SK-N-SH (cell line): ENCODE measurements around the gene ASTL. TPM values are rescaled to one million over a fixed set of nuclear protein-coding genes. Genes with fewer than 3 reads are reported as not detected.

ENCODE experiments used
- CTCF ChIA-PET: fragments of 300-600, 350-600 bp; formaldehyde crosslinking; extraction: SDS; loops from one replicate; lab custom pipeline; 2021; lab: Yijun Ruan, JAX
- POLR2A ChIA-PET: fragments of 350-600 bp; sonication (Branson Sonifier 250); formaldehyde crosslinking; extraction: SDS; loops from one replicate; lab custom pipeline; 2020; ENCODE audit warnings: antibody characterized with exemption, inconsistent platforms; lab: Yijun Ruan, JAX
- DNase-seq: peaks from one replicate; pipeline ENCODE4 v3.0.0; 2012
- H2AFZ ChIP-seq: fragments of 200-600 bp; sonication (generic); 2 replicates; pipeline ENCODE4 v1.8.1; 2016; ENCODE audit warnings: antibody characterized with exemption, mild to moderate bottlenecking, low read depth
- H3F3A ChIP-seq: fragments of 200-600 bp; sonication (generic); replicated peaks from 2 replicates; pipeline ENCODE3; 2016; ENCODE audit warnings: antibody characterized with exemption, mild to moderate bottlenecking; ENCODE audit not compliant: insufficient read depth
- H3K27ac ChIP-seq, 2 experiments: fragments of 200-500 bp in 1 of 2; fragments of 200-600 bp in 1 of 2; sonication (Bioruptor generic) in 1 of 2; sonication (generic), shearing (Covaris generic) in 1 of 2; 2 replicates each; pipeline versions ENCODE4 v1.5.1 to v1.6.1; 2014 to 2016; ENCODE audit warnings: low read depth in 2 of 2, inconsistent platforms in 1 of 2, low read length in 1 of 2, mild to moderate bottlenecking in 1 of 2, mixed read lengths in 1 of 2
- H3K27me3 ChIP-seq: fragments of 200-600 bp; sonication (generic), shearing (Covaris generic); 2 replicates; pipeline ENCODE4 v1.6.1; 2016; ENCODE audit warnings: mixed run types; ENCODE audit not compliant: insufficient read depth
- H3K36me3 ChIP-seq, 2 experiments: fragments of 200-500 bp in 1 of 2; fragments of 200-600 bp in 1 of 2; sonication (Bioruptor generic) in 1 of 2; sonication (generic) in 1 of 2; replicated peaks in 1 of 2; 2 replicates each; pipeline versions ENCODE3 to v1.5.1; 2014 to 2016; ENCODE audit warnings: low read length in 1 of 2, mild to moderate bottlenecking in 1 of 2; ENCODE audit not compliant: insufficient read depth in 2 of 2, control insufficient read depth in 1 of 2
- H3K4me1 ChIP-seq, 2 experiments: fragments of 200-500 bp in 1 of 2; fragments of 200-600 bp in 1 of 2; sonication (Bioruptor generic) in 1 of 2; sonication (generic), shearing (Covaris generic) in 1 of 2; 2 replicates each; pipeline versions ENCODE4 v1.5.1 to v1.6.1; 2014 to 2016; ENCODE audit warnings: low read depth in 1 of 2, low read length in 1 of 2, mixed run types in 1 of 2; ENCODE audit not compliant: insufficient read depth in 2 of 2, control insufficient read depth in 1 of 2
- H3K4me2 ChIP-seq: fragments of 200-600 bp; sonication (generic), shearing (Covaris generic); 2 replicates; pipeline ENCODE4 v1.6.1; 2017; ENCODE audit warnings: mixed run types
- H3K4me3 ChIP-seq, 2 experiments: fragments of 200-500 bp in 1 of 2; fragments of 200-600 bp in 1 of 2; sonication (Bioruptor generic) in 1 of 2; sonication (generic), shearing (Covaris generic) in 1 of 2; 2 replicates each; pipeline versions ENCODE4 v1.5.1 to v1.8.1; 2014 to 2016; ENCODE audit warnings: low read depth in 2 of 2, inconsistent platforms in 1 of 2, low read length in 1 of 2, mild to moderate bottlenecking in 1 of 2, mixed read lengths in 1 of 2, moderate library complexity in 1 of 2
- H3K79me2 ChIP-seq: fragments of 200-600 bp; sonication (generic); 2 replicates; pipeline ENCODE4 v1.8.1; 2017; ENCODE audit warnings: mild to moderate bottlenecking; ENCODE audit not compliant: insufficient read depth
- H3K9ac ChIP-seq: fragments of 200-600 bp; sonication (generic); 2 replicates; pipeline ENCODE4 v1.6.1; 2017; ENCODE audit warnings: mixed run types
- H3K9me2 ChIP-seq: fragments of 200-600 bp; sonication (generic); 2 replicates; pipeline ENCODE4 v1.6.1; 2017; ENCODE audit warnings: mixed run types
- H3K9me3 ChIP-seq: fragments of 200-600 bp; sonication (generic); 2 replicates; pipeline ENCODE4 v1.6.1; 2017; ENCODE audit warnings: mixed run types, mild to moderate bottlenecking, moderate library complexity
- H4K20me1 ChIP-seq: fragments of 200-600 bp; sonication (generic); 2 replicates; pipeline ENCODE4 v1.6.1; 2017; ENCODE audit warnings: mild to moderate bottlenecking, mixed run types; ENCODE audit not compliant: insufficient read depth
- CTCF ChIP-seq: fragments of 200-600 bp; sonication (generic); IDR thresholded peaks from 2 replicates; pipeline ENCODE4 v1.6.1; 2017; ENCODE audit warnings: antibody characterized with exemption, mild to moderate bottlenecking, moderate library complexity
- ELF1 ChIP-seq: IDR thresholded peaks from 2 replicates; pipeline ENCODE4 v1.4.0; 2012
- EP300 ChIP-seq, 2 experiments: IDR thresholded peaks; 2 replicates each; pipeline versions ENCODE4 v1.4.0 to v1.6.1; 2012; ENCODE audit warnings: borderline replicate concordance in 1 of 2, low read depth in 1 of 2, low read length in 1 of 2
- EZH2phosphoT487 ChIP-seq: fragments of 200-600 bp; sonication (generic); IDR thresholded peaks from 2 replicates; pipeline ENCODE4 v1.6.1; 2017; ENCODE audit warnings: low read depth, mixed run types, mild to moderate bottlenecking, antibody characterized with exemption, moderate library complexity, borderline replicate concordance
- FOXJ3 ChIP-seq: sonication (generic); formaldehyde crosslinking; IDR thresholded peaks from 2 replicates; pipeline ENCODE4 v1.5.1; 2020; ENCODE audit warnings: mild to moderate bottlenecking, missing genetic modification reagents
- GABPA ChIP-seq: IDR thresholded peaks from 2 replicates; pipeline ENCODE4 v1.4.0; 2012; ENCODE audit warnings: low read depth, mild to moderate bottlenecking
- GATA2 ChIP-seq: sonication (generic); formaldehyde crosslinking; IDR thresholded peaks from 2 replicates; pipeline ENCODE4 v1.5.0; 2020; ENCODE audit warnings: mild to moderate bottlenecking, missing genetic modification reagents
- MAX ChIP-seq: IDR thresholded peaks from 2 replicates; pipeline ENCODE4 v1.4.0; 2012; ENCODE audit warnings: low read depth
- MEF2A ChIP-seq: IDR thresholded peaks from 2 replicates; pipeline ENCODE4 v1.4.0; 2012; ENCODE audit warnings: low read depth, borderline replicate concordance
- MXI1 ChIP-seq: IDR thresholded peaks from 2 replicates; pipeline ENCODE4 v1.6.1; 2012; ENCODE audit warnings: mild to moderate bottlenecking, low read depth, low read length, improper control_type of control experiment
- NFIC ChIP-seq: IDR thresholded peaks from 2 replicates; pipeline ENCODE4 v1.4.0; 2012; ENCODE audit warnings: borderline replicate concordance
- PBX3 ChIP-seq: IDR thresholded peaks from 2 replicates; pipeline ENCODE4; 2012
- RFX5 ChIP-seq: IDR thresholded peaks from 2 replicates; pipeline ENCODE4 v1.6.1; 2012; ENCODE audit warnings: mild to moderate bottlenecking, improper control_type of control experiment, low read length
- SIN3A ChIP-seq: IDR thresholded peaks from 2 replicates; pipeline ENCODE4 v1.6.1; 2012; ENCODE audit warnings: low read depth, mild to moderate bottlenecking, low read length, moderate library complexity, borderline replicate concordance
- TCF12 ChIP-seq: IDR thresholded peaks from 2 replicates; pipeline ENCODE4 v1.4.0; 2012
- TEAD4 ChIP-seq: IDR thresholded peaks from 2 replicates; pipeline ENCODE4 v1.4.0; 2012; ENCODE audit warnings: mild to moderate bottlenecking, borderline replicate concordance; ENCODE audit not compliant: insufficient read depth
- USF2 ChIP-seq: fragments of 150-350 bp; IDR thresholded peaks from 2 replicates; pipeline ENCODE4 v1.6.1; 2017; ENCODE audit warnings: antibody characterized with exemption, low read length, low read depth, borderline replicate concordance
- ZBTB33 ChIP-seq: IDR thresholded peaks from 2 replicates; pipeline ENCODE4 v1.4.0; 2012; ENCODE audit warnings: low read depth, borderline replicate concordance
- WGBS: methylation state at CpG from one replicate; pipeline ENCODE4 v1.1.6; 2017; ENCODE audit warnings: low lambda C conversion rate; 5-methylcytosine and 5-hydroxymethylcytosine counted together
- polyA plus RNA-seq, 3 experiments: library from polyadenylated mRNA; depleted of rRNA; stranded (reverse); fragments of >200 nt; gene quantifications; 2 replicates each; pipeline ENCODE4 v1.2.3, GENCODE V29; 2012

ASTL gene
- polyA plus RNA-seq, 1 of the 3 experiments (the other 2 are of a cell fraction): not detected

- H2AFZ ChIP-seq: no peak overlapping the region
- H3K9me3 ChIP-seq: no peaks in the 10 kb centered on the region
- ChIA-PET POLR2A (interaction anchor here (0.7 kb wide), 1 partner anchor 40 kb away, joined by 4 read pairs; no protein-coding TSS in a partner anchor), CTCF (interaction anchor here (0.8 to 7.0 kb wide), 4 partner anchors 11 to 157 kb away, joined by 3 to 49 read pairs (median 12); partner anchors contain the start of genes ADRA2B and ASTL)
- no peaks in the 10 kb centered on the region for H3K27me3 ChIP-seq
- no peak overlapping the region for H3K4me3 ChIP-seq
- H3K9ac ChIP-seq: no peak overlapping the region
- no peaks in the 10 kb centered on the region for H3K36me3 ChIP-seq
- H3F3A ChIP-seq: peaks cover 29% of the 10 kb centered on the region
- no peaks in the 10 kb centered on the region for H3K9me2 ChIP-seq
- no peak for DNase-seq
- no peak overlapping the region for H3K27ac ChIP-seq
- WGBS: 88% methylated on average over 6 of the region's 6 CpGs
- no peak overlapping the region for H3K4me2 ChIP-seq
- TF ChIP-seq RFX5 (no peak), MAX (no peak), MXI1 (no peak), GATA2 (no peak), GABPA (no peak)
- H3K79me2 ChIP-seq: peaks cover 12% of the 10 kb centered on the region; the same call in 1 of the 2 replicates
- H4K20me1 ChIP-seq: no peaks in the 10 kb centered on the region
- peaks cover 33 to 48% of the 10 kb centered on the region in 2 experiments for H3K4me1 ChIP-seq
Observed at GRCh38 chr2:96150007-96150640, 11.8 kb upstream of the ASTL start.

GRCh38 chr2:96148410-96149217 is 10.3 kb upstream of the ASTL start:
- Histone ChIP-seq H3K27ac (peak overlapping the region; percentile 88 to 95), H3K9ac (peak overlapping the region; percentile 41; the same call in 1 of the 2 replicates), H3K36me3 (no peaks in the 10 kb centered on the region), H4K20me1 (no peaks in the 10 kb centered on the region), H3K4me3 (no peak overlapping the region), H3K79me2 (peaks cover 12% of the 10 kb centered on the region; the same call in 1 of the 2 replicates), H3K4me1 (peaks cover 33 to 57% of the 10 kb centered on the region in 2 experiments), H3F3A (peaks cover 29% of the 10 kb centered on the region), H3K27me3 (no peaks in the 10 kb centered on the region), H3K9me3 (no peaks in the 10 kb centered on the region), H3K4me2 (peak overlapping the region; percentile 69; the same call in 1 of the 2 replicates), H3K9me2 (no peaks in the 10 kb centered on the region), H2AFZ (peak overlapping the region; percentile 78)
- peak; percentile 90 for DNase-seq
- ChIA-PET POLR2A (no interaction called here), CTCF (interaction anchor here (1.0 to 7.0 kb wide), 4 partner anchors 10 to 126 kb away, joined by 4 to 49 read pairs (median 28); partner anchors contain the start of genes ADRA2B and ASTL)
- WGBS: 33% methylated on average over 15 of the region's 29 CpGs
- TF ChIP-seq USF2 (no peak), TEAD4 (0 out of 2 replicates have a peak, but pooled peaks have one; percentile 10), FOXJ3 (no peak), TCF12 (peak; percentile 45; the same call in 1 of the 2 replicates), MEF2A (no peak), ZBTB33 (no peak), ELF1 (no peak), EZH2phosphoT487 (no peak), CTCF (no peak), EP300 (IDR thresholded peaks at IDR 0.05; ENCODE audit: borderline replicate concordance in 1 of 2, low read depth in 1 of 2, low read length in 1 of 2) (peak in 1 of 2 experiments; percentile 57; a peak in 2 of 4 replicates), SIN3A (0 out of 2 replicates have a peak, but pooled peaks have one; percentile 22), NFIC (0 out of 2 replicates have a peak, but pooled peaks have one; percentile 49), PBX3 (peak; percentile 68), RFX5 (peak; percentile 23; the same call in 1 of the 2 replicates)
